Breast epithelium (tissue), 4 donors: Measurements from ENCODE around the gene TM7SF2. TPM values are rescaled to one million over a fixed set of nuclear protein-coding genes. Genes with fewer than 3 reads are reported as not detected.

Experiments
- DNase-seq, 2 donors: peaks; one replicate each; pipeline ENCODE4 v3.0.0-alpha.2; 2019; ENCODE audit warnings: low spot score in 2 of 2
- H3K27ac ChIP-seq, 2 donors: fragments of 200-600 bp; sonication (generic) in 1 of 2; one replicate each; pipeline ENCODE4 v1.5.1; 2016 to 2019; ENCODE audit warnings: mild to moderate bottlenecking in 1 of 2
- H3K27me3 ChIP-seq, 2 donors: fragments of 200-600 bp; sonication (generic) in 1 of 2; one replicate each; pipeline versions ENCODE4 v1.5.1 to v1.6.0; 2017 to 2019; ENCODE audit warnings: control low read depth in 1 of 2, mild to moderate bottlenecking in 1 of 2
- H3K36me3 ChIP-seq: fragments of 200-600 bp; one replicate; pipeline ENCODE4 v1.5.1; 2019
- H3K4me1 ChIP-seq, 2 donors: fragments of 200-600 bp; sonication (generic); one replicate each; pipeline ENCODE4 v1.5.1; 2016 to 2019; ENCODE audit warnings: control low read depth in 1 of 2
- H3K4me3 ChIP-seq, 3 donors: fragments of 200-600 bp; sonication (generic); 1 replicate in 2 of 3; 2 replicates in 1 of 3; pipeline ENCODE4 v1.5.1; 2016 to 2019; ENCODE audit warnings: mild to moderate bottlenecking in 3 of 3, moderate library complexity in 2 of 3
- H3K9me3 ChIP-seq, 2 donors: fragments of 200-600 bp; sonication (generic) in 1 of 2; one replicate each; pipeline ENCODE4 v1.5.1; 2016 to 2019; ENCODE audit warnings: control low read depth in 1 of 2
- POLR2A ChIP-seq: fragments of 450-650 bp; IDR thresholded peaks from one replicate; pipeline ENCODE4 v1.6.1; 2016; ENCODE audit warnings: antibody characterized with exemption, mild to moderate bottlenecking, moderate library complexity
- POLR2AphosphoS5 ChIP-seq, 3 donors: sonication (generic); formaldehyde crosslinking; IDR thresholded peaks; one replicate each; pipeline ENCODE4 v1.6.1; 2017; ENCODE audit warnings: antibody characterized with exemption in 3 of 3
- intact Hi-C: fragments of 100-400 bp; cut with DNase I; formaldehyde crosslinking; loops from one replicate; pipeline ENCODE4 v1.15.1; 2023; ENCODE audit warnings: low total_unique reads
- total RNA-seq, 3 donors: library from RNA; depleted of rRNA; stranded (reverse); fragments of >200 nt; gene quantifications; one replicate each; pipeline ENCODE4 v1.1.0, GENCODE V29; 2016
- TF ChIP-seq, protein P1 (sequence below), 3 donors: fragments of 450-650 bp; IDR thresholded peaks; one replicate each; pipeline ENCODE4 v1.5.1; 2016 to 2017; ENCODE audit warnings: antibody characterized with exemption in 3 of 3, mild to moderate bottlenecking in 3 of 3, moderate library complexity in 3 of 3

The TM7SF2 gene
- total RNA-seq, 3 donors from 2014 or later, result 38.8 to 189 (median 44.2) TPM

GRCh38 chr11:65152122-65152521 is 40.5 kb downstream of the TM7SF2 start:
- H3K36me3 ChIP-seq, result no peaks in the 10 kb centered on the region
- DNase-seq, result no peak
- TF ChIP-seq POLR2AphosphoS5 (IDR thresholded peaks at IDR 0.05) (no peak), POLR2A (no peak)
- TF ChIP-seq, protein P1, sequence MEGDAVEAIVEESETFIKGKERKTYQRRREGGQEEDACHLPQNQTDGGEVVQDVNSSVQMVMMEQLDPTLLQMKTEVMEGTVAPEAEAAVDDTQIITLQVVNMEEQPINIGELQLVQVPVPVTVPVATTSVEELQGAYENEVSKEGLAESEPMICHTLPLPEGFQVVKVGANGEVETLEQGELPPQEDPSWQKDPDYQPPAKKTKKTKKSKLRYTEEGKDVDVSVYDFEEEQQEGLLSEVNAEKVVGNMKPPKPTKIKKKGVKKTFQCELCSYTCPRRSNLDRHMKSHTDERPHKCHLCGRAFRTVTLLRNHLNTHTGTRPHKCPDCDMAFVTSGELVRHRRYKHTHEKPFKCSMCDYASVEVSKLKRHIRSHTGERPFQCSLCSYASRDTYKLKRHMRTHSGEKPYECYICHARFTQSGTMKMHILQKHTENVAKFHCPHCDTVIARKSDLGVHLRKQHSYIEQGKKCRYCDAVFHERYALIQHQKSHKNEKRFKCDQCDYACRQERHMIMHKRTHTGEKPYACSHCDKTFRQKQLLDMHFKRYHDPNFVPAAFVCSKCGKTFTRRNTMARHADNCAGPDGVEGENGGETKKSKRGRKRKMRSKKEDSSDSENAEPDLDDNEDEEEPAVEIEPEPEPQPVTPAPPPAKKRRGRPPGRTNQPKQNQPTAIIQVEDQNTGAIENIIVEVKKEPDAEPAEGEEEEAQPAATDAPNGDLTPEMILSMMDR (IDR thresholded peaks at IDR 0.05), result no peak
- no peaks in the 10 kb centered on the region for H3K9me3 ChIP-seq
- H3K27me3 ChIP-seq, result no peaks in the 10 kb centered on the region
- peak overlapping the region in 1 of 2 donors; percentile 90 for H3K27ac ChIP-seq
- H3K4me1 ChIP-seq, result no peaks in the 10 kb centered on the region
- no peak overlapping the region for H3K4me3 ChIP-seq
- intact Hi-C loops, result loop anchor here (5.0 kb wide), 1 partner anchor 695 kb away; no protein-coding TSS in a partner anchor

DNA sequence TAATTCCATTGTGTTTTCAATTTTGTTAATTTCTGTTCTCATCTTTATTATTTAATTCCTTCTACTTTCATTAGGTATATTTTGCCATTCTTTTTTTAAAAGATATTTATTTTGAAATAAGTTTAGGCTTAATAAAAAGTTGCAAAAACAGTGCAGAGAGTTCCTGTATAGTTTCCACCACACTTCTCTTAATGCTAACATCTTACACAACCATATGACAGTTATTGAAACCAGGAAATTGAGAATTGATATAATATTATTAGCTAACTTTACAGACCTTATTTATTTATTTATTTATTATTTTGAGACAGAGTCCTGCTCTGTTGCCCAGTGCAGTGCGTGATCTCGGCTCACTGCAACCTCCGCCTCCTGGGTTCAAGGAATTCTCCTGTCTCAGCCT is 44.6 kb downstream of the TM7SF2 start:
- Histone ChIP-seq H3K4me3 (no peak overlapping the region), H3K27ac (no peak overlapping the region), H3K36me3 (no peaks in the 10 kb centered on the region), H3K27me3 (no peaks in the 10 kb centered on the region), H3K4me1 (no peaks in the 10 kb centered on the region), H3K9me3 (no peaks in the 10 kb centered on the region)
- TF ChIP-seq, protein P1 (IDR thresholded peaks at IDR 0.05), result no peak
- TF ChIP-seq POLR2AphosphoS5 (IDR thresholded peaks at IDR 0.05) (no peak), POLR2A (no peak)
- no peak for DNase-seq
- intact Hi-C loops, result no loop called here

- intact Hi-C loops, result no loop called here
- H3K4me3 ChIP-seq, result no peak overlapping the region
- no peaks in the 10 kb centered on the region for H3K4me1 ChIP-seq
- H3K9me3 ChIP-seq, result no peaks in the 10 kb centered on the region
- TF ChIP-seq, protein P1 (IDR thresholded peaks at IDR 0.05), result no peak
- TF ChIP-seq POLR2A (no peak), POLR2AphosphoS5 (IDR thresholded peaks at IDR 0.05) (no peak)
- no peaks in the 10 kb centered on the region for H3K27me3 ChIP-seq
- H3K36me3 ChIP-seq, result no peaks in the 10 kb centered on the region
- DNase-seq, result no peak
- no peak overlapping the region for H3K27ac ChIP-seq
Measured at GRCh38 chr11:65156926-65157325, 45.3 kb downstream of the TM7SF2 start.

- Histone ChIP-seq H3K27me3 (no peaks in the 10 kb centered on the region), H3K27ac (no peak overlapping the region), H3K4me3 (no peak overlapping the region), H3K4me1 (no peaks in the 10 kb centered on the region), H3K36me3 (no peaks in the 10 kb centered on the region), H3K9me3 (no peaks in the 10 kb centered on the region)
- TF ChIP-seq, protein P1 (IDR thresholded peaks at IDR 0.05), result no peak
- no peak for TF ChIP-seq POLR2A
- no peak for DNase-seq
- intact Hi-C loops, result no loop called here
Measured at GRCh38 chr11:65157336-65157735, 45.7 kb downstream of the TM7SF2 start.

DNA sequence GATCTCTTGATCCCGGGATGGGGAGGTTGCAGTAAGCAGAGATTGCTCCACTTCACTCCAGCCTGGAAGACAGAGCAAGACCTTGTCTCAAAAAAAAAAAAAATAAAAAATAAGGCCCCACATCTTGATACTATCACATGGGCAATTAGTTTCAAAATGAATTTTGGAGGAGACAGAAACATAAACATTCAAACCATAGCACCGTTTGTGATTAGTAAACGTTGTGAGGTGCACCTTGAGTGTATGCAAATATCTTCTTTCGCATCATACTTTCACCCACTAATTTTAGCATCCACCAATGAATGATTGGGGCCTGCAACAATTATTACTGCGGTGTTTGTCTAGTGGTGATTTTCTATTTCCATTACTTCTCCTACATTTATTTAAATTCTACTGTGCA is 47.3 kb downstream of the TM7SF2 start:
- Histone ChIP-seq H3K4me1 (no peaks in the 10 kb centered on the region), H3K27ac (no peak overlapping the region), H3K4me3 (no peak overlapping the region), H3K27me3 (no peaks in the 10 kb centered on the region), H3K36me3 (no peaks in the 10 kb centered on the region), H3K9me3 (no peaks in the 10 kb centered on the region)
- intact Hi-C loops, result no loop called here
- DNase-seq, result no peak
- TF ChIP-seq POLR2AphosphoS5 (IDR thresholded peaks at IDR 0.05) (no peak), POLR2A (no peak)
- TF ChIP-seq, protein P1 (IDR thresholded peaks at IDR 0.05), result no peak
